GM19239 (cell line): Measurements from ENCODE around the gene ISX.
A peak's percentile ranks its signal among the peaks of the same experiment; 100 is the strongest.

Experiments
- DNase-seq: peaks from one replicate; pipeline ENCODE4 v3.0.0; 2011; ENCODE audit warnings: low spot score; ENCODE audit not compliant: insufficient read length
- FAIRE-seq: peaks from 2 replicates; lab custom pipeline; 2011; peaks lifted over from hg19 to GRCh38; lab: Jason Lieb, UNC

The ISX gene

DNA sequence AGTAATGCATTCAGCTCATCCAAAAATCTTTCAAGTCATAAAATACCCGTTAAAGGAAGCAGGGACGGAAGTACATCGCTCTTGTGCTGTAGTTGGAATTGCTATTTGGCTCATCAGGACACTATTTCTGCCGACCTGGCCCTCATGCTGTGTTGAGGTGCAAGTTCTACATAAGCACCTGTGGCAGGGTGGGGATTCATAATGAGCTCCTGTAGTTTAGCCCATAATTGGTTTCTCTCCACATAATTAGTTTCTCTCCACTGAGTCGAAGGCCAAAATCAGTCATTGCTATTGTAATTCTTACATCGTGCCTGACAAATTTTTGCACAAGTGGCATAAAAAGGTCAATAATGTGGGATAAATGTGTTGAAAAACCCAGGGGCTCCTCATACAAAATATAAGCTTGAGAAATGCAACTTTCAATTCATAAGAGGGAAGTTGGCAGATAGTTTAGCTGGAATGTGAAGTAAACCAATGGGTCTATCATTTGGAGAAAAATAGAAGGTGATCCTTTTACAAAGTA lies 14.9 kb upstream of the ISX start:
- DNase-seq, result no peak

DNA sequence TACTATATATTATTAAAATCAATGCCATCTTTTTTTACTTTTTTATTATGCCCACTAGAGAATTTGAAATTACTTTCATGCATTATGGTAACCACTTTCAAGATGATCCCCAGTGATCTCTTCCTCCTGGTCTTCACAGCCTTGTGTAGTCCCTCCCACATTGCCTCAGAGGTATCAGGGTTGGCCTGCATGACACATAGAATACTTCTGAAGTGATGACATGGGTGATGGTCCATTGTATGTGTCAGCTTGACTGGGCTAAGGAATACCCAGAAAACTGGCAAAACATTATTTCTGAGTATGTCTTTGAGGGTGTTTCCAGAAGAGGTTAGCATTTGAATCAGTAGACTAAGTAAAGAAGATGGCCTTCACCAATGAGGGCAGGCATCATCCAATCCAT lies 14.2 kb upstream of the ISX start:
- DNase-seq (no peak), FAIRE-seq (no peak)

More for the DNA sequence above, 14.9 kb upstream of the ISX start:
- no peak for FAIRE-seq

GRCh38 chr22:35053060-35053835 lies 12.7 kb upstream of the ISX start:
- FAIRE-seq, result no peak
- no peak for DNase-seq

- FAIRE-seq, result peak; percentile 37
- DNase-seq, result no peak
Observed at GRCh38 chr22:35054064-35054463, 11.9 kb upstream of the ISX start.

DNA sequence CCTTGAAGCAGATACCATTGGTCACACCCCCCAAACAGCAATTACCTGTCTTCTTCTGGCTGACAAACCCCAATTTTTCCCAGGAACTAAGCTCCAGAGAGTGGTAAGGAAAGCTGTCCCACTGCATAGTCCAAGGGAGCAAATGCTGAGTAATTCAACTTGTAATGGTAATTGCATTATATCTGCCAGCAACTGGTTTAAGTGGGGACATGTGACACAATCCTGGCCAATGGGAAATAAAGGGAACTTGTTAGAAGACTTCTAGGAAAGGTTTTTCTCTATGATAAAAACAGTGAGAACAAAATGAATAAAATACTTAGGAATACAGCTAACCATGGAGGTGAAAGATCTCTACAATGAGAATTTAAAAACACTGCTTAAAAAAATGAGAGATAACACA lies 9.5 kb upstream of the ISX start:
- FAIRE-seq (no peak), DNase-seq (no peak)

GRCh38 chr22:35057155-35057554 lies 8.8 kb upstream of the ISX start:
- no peak for FAIRE-seq

DNA sequence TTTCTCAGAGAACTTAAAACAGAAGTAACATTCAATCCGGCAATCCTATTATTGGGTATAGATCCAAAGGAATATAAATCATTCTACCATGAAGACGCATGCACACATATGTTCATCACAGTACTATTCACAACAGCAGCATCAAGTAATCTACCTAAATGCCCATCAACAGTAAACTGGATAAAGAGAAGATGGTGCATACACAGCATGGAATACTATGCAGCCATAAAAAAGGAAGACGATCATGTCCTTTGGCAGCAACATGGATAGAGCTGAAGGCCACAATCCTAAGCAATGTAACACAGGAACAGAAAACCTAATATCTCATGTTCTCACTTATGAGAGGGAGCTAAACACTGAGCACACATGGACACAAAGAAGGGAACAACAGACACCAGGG lies 6.3 kb upstream of the ISX start:
- DNase-seq (no peak), FAIRE-seq (peak; percentile 11)

More at GRCh38 chr22:35057155-35057554, 8.8 kb upstream of the ISX start:
- no peak for DNase-seq

GRCh38 chr22:35064664-35065063 lies 1.3 kb upstream of the ISX start:
- FAIRE-seq (peak; percentile 86), DNase-seq (peak; percentile 28)

DNA sequence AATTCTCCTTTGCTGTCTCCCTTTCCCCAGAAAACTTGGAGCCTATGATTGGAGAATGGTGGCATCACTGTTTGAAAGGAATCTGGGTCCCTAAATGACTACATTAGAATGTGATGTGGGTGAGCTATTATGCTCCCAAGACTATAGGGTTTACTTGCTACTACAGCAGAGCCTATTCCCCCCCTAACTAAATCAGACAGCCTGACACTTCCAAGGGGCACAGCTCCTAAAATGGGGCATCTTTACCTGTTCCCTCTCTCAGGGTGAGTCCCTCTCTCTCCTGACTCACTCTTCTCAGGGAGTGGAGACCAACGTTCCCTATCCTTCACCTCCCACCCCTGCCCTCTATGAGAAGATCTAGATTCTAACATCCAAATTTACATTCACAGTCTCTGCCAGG lies 775 bp upstream of the ISX start:
- no peak for FAIRE-seq

DNA sequence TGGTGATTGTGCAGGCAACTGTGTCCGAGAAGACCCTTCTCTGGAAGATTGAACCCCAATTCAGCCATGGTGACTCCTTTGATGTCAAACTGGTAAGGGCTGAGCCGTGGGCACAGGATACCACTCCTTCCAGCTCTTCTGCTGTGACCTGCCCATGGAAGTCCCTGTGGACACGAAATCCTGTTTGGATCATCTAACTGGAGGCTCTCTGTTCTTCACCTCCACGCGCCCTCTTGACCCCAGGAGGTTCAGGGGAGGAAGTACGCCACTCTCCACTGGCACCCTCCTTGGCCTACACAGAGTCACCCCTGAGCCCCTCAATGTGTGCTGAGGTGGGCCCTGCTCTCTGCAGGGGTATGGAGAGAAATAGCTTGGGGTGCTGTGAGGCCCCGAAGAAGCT lies 810 bp downstream of the ISX start:
- no peak for FAIRE-seq
- DNase-seq, result no peak

More for the DNA sequence above, 775 bp upstream of the ISX start:
- no peak for DNase-seq

DNA sequence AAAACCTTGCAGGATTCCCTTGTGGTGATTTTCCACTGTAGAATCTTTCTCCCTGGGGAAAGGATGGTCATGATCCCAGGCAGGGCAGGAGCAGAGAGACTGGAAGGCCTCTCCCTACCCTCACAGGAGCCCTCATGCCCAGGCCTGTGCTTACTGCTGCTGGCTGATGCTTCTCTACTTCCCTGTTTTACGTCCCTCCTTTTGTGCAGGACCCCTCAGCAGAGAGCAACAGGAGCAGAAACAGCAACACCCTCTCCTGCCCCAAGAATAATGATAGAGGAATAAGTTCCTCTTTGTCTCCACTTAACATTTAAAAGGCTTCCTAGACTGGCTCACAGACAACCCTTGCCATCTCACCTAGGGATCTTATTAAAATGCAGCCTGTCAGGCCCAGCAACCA lies 3.6 kb downstream of the ISX start:
- FAIRE-seq, result no peak
- no peak for DNase-seq

DNA sequence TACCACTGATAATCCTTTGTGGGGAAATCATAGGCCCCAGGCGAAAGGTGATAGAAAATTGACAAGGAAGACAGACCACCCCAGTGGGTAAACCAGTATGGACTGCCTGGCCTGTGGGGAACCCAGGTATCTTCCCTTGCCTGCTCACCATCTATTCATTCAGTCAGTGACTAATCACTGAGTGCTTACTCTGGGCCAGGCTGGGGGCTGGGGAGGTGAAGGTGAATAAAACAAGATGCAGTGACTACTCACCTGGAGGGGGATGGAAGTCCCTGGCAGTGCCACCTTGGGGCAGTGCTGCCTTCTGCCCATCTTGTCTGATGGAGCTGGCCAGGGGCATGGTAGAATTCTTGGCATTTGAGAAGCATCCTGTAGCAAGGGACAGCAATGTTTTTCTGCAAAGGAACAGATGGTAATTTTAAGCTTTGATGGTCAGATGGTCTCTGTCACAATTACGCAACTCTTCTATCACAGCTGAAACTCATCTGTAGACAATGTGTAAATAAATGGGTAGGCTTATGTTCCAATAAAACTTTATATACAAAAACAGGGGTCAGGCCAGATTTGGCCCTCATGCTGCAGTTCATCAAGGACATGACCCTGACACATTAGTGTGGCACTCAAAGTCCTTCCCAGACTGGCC lies 4.6 kb downstream of the ISX start:
- no peak for DNase-seq
- FAIRE-seq, result no peak

GRCh38 chr22:35071784-35072183 lies 5.8 kb downstream of the ISX start:
- DNase-seq (no peak), FAIRE-seq (no peak)

DNA sequence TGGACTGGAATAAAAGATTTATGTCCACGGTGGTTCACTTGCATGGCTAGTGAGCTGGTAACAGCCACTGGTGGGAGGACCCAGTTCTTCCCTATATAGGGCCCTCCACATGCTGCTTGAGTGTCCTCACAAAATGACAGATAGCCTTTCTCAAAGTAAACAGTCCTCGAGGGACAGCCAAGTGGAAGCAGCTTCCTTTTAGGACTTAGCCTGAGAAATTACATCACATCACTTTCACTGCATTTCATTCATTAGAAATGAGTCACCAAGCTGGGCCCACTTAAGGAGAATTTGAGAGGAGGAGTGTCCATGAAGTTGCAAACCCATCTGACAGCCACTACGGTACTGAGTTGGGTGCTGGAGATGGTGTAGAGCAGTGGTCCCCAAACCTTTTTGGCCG lies 7.0 kb downstream of the ISX start:
- DNase-seq, result no peak
- no peak for FAIRE-seq

DNA sequence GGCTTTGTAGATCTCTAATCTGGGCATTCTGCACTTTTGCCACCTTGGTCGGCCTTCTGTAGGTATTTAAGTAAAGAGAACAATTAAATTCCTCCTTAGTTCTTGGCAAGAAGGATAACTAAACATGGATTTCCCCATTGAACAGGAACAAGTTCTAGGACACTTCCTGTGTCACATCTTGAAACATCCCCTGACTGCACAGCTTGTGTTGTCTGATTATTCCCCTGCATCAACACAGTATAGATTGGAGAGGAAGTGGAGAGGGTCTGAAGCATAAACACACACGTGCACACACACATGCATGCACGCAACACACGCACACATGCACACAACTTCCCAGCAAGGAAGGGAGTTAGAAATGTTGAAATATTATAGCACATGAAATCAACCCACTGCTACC lies 8.6 kb downstream of the ISX start:
- DNase-seq (no peak), FAIRE-seq (no peak)

DNA sequence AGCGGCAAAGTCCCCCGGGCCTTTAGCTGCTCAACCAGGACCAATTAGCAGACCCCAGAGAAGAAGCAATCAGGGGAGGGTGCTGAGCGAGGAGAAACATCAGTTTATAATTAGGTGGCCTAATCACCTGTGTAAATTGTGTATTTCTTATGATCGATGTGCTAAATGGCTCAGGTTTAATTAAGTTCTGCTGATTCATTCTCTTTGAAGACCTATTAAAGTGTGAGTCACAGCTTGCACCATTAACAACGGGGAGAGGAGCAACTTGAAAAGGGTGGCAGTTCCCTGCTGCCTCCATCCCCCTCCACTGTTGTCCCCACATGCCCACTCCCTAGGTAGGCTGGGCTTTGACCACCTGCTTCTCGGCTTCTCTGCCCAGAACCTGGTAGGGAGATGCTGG lies 10.7 kb downstream of the ISX start:
- no peak for DNase-seq
- FAIRE-seq, result no peak

DNA sequence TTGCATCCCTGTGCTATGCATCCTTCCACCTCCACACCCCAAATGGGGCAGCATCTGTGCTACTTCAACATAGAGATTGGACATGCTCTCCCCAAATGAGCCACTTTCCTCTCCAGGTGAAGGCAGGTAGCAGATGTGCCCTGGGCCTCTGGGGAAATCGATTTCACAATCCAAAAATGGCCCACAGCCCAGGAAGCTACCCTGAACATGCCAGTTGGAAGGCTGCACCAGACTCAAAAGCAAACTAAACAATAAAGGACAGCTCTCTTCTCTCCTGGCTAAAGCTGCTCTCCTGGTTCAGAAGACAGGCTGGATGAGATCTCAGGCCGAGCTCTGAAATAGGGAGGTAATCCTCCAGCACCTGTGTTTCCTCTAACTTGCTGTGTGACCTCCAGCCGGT lies 19.7 kb downstream of the ISX start:
- DNase-seq (no peak), FAIRE-seq (no peak)

GRCh38 chr22:35089139-35089538 lies 23.2 kb downstream of the ISX start:
- DNase-seq, result peak; percentile 17
- FAIRE-seq, result peak; percentile 94

DNA sequence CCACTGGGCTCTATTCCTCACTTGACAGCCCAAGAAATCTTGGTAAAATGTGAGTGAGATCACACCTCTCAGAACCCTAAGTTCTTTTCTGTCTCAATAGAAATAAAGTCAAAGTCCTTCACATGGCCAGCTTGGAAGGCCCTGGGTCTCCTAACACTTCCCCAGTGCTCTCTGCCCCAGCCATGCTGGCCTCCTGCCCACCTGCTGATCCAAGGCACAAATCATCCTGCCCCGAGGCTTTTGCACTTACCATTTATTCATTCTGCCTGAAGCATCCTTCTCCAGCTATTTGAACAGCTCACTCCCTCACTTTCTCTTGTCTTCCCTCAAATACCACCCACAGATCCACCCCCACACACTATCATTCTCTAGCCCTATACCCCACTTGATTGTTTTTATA lies 26.4 kb downstream of the ISX start:
- no peak for FAIRE-seq

GRCh38 chr22:35098921-35099320 lies 33.0 kb downstream of the ISX start:
- FAIRE-seq (no peak), DNase-seq (no peak)

More for the DNA sequence above, 26.4 kb downstream of the ISX start:
- DNase-seq, result no peak

DNA sequence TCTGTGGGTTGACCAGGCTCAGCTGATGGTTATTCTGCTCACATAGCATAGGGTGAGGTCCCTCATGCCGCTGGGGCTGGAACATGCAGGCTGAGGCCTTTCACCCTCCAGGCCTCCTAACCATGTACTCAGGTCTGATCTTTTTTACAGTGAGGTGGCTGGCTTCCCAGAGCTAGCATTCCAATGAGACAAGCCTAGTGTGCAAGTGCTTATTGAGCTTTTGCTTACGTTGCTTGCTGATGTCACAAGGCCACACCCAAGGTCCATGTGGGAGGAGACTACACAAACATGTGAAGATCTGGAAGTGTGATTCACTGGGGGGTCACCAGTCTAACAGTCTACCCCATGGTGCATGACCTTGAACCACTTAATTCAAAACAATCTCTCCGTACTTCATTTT lies 33.9 kb downstream of the ISX start:
- no peak for DNase-seq
- FAIRE-seq, result no peak

- DNase-seq, result no peak
- FAIRE-seq, result peak; percentile 81
Observed at GRCh38 chr22:35102663-35103062, 36.7 kb downstream of the ISX start.
